Astrocyte of the cerebellum (primary cell): ENCODE measurements around the gene CTIF.

Experiments used
- DNase-seq: peaks from one replicate; pipeline ENCODE4 v3.0.0-alpha.2; 2011; ENCODE audit warnings: low read depth
- H3K4me3 ChIP-seq: 2 replicates; pipeline ENCODE4 v1.5.1; 2011; ENCODE audit warnings: mild to moderate bottlenecking, low read depth, low read length, moderate library complexity
- CTCF ChIP-seq: IDR thresholded peaks from 2 replicates; pipeline ENCODE4 v1.5.1; 2012; ENCODE audit warnings: low read length, low read depth, moderate library complexity, mild to moderate bottlenecking; ENCODE audit errors: missing control alignments
- in situ Hi-C: cut with HindIII; loops from 2 replicates; pipeline ENCODE4 v1.10.0; 2017; ENCODE audit warnings: low sequenced_read_pairs

Gene CTIF

GRCh38 chr18:48875314-48875941 is 336.6 kb downstream of the CTIF start:
- no peak for DNase-seq
- no peak for TF ChIP-seq CTCF
- H3K4me3 ChIP-seq, result no peak overlapping the region
- in situ Hi-C loops, result no loop called here

GRCh38 chr18:48875942-48876511 is 337.2 kb downstream of the CTIF start:
- in situ Hi-C loops, result no loop called here
- no peak overlapping the region for H3K4me3 ChIP-seq
- TF ChIP-seq CTCF, result peak; percentile 9
- DNase-seq, result no peak

GRCh38 chr18:48876590-48876989 is 337.8 kb downstream of the CTIF start:
- no peak for DNase-seq
- H3K4me3 ChIP-seq, result no peak overlapping the region
- no peak for TF ChIP-seq CTCF
- in situ Hi-C loops, result no loop called here

- no peak for DNase-seq
- no peak overlapping the region for H3K4me3 ChIP-seq
- TF ChIP-seq CTCF, result no peak
- in situ Hi-C loops, result no loop called here
These were observed 339.1 kb downstream of the CTIF start for GRCh38 chr18:48877941-48878340.

GRCh38 chr18:48878471-48878870 is 339.6 kb downstream of the CTIF start:
- no peak overlapping the region for H3K4me3 ChIP-seq
- no peak for DNase-seq
- in situ Hi-C loops, result no loop called here
- no peak for TF ChIP-seq CTCF

GRCh38 chr18:48879008-48879431 is 340.2 kb downstream of the CTIF start:
- in situ Hi-C loops, result no loop called here
- no peak for DNase-seq
- no peak overlapping the region for H3K4me3 ChIP-seq
- TF ChIP-seq CTCF, result no peak
